Esophagus muscularis mucosa (tissue), 4 donors: Measurements from ENCODE around the gene PPP3CA.

Source experiments
- CTCF ChIP-seq, 3 experiments: fragments of 200-600 bp in 2 of 3; fragments of 450-650 bp in 1 of 3; sonication (generic) in 2 of 3; IDR thresholded peaks; one replicate each; pipeline ENCODE4 v1.5.1; 2017 to 2019; ENCODE audit warnings: antibody characterized with exemption in 3 of 3, mild to moderate bottlenecking in 2 of 3, moderate library complexity in 1 of 3
- EP300 ChIP-seq: sonication (generic); formaldehyde crosslinking; IDR thresholded peaks from one replicate; pipeline ENCODE4 v1.6.1; 2017; ENCODE audit warnings: antibody characterized with exemption
- POLR2A ChIP-seq: fragments of 450-650 bp; IDR thresholded peaks from one replicate; pipeline ENCODE4 v1.6.1; 2017; ENCODE audit warnings: antibody characterized with exemption, moderate library complexity, mild to moderate bottlenecking, low read depth
- POLR2AphosphoS5 ChIP-seq, 2 donors: sonication (generic); formaldehyde crosslinking; IDR thresholded peaks; one replicate each; pipeline ENCODE4 v1.6.1; 2017; ENCODE audit warnings: antibody characterized with exemption in 2 of 2

DNA sequence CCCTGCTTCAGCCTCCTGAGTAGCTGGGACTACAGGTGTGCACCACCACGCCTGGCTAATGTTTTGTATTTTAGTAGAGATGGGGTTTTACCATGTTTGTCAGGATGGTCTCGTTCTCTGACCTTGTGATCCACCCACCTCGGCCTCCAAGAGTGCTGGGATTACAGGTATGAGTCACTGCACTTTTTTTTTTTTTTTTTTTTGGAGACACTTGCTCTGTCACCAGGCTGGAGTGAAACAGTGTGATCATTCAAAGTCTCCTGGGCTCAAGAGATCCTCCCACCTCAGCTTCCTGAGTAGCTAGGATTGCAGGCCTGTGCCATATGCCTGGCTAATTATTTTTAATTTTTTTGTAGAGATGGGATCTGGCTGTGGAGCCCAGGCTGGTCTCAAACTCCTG, 338.8 kb downstream of the PPP3CA start:
- TF ChIP-seq CTCF (IDR thresholded peaks at IDR 0.05) (no peak), EP300 (no peak), POLR2A (no peak), POLR2AphosphoS5 (IDR thresholded peaks at IDR 0.05) (no peak)
